Myocyte (in vitro differentiated cells): ENCODE measurements around the gene ST3GAL5. TPM values are rescaled to one million over a fixed set of nuclear protein-coding genes. Genes with fewer than 3 reads are reported as not detected.
"Not testable (repeated sequence)": the region's sequence is repeated elsewhere in the genome, so short reads cannot be mapped to it uniquely, and the experiment has no call there.

Experiments
- DNase-seq: peaks from one replicate; pipeline ENCODE4 v3.0.0-alpha.2; 2012; ENCODE audit warnings: low read depth
- total RNA-seq: library from RNA; depleted of rRNA; stranded (reverse); fragments of >200 nt; gene quantifications from 2 replicates; pipeline ENCODE4 v1.2.3, GENCODE V29; 2014

ST3GAL5 gene
- total RNA-seq, 1 donor from 2014 or later, result 46.9 TPM

- DNase-seq, result no peak
Observed at GRCh38 chr2:85840091-85840490, 48.7 kb downstream of the ST3GAL5 start.

- DNase-seq, result no peak
Observed at GRCh38 chr2:85839461-85839860, 49.3 kb downstream of the ST3GAL5 start.

- no peak for DNase-seq
Observed at GRCh38 chr2:85838641-85839040, 50.1 kb downstream of the ST3GAL5 start.

- DNase-seq, result no peak
Observed at GRCh38 chr2:85838181-85838580, 50.6 kb downstream of the ST3GAL5 start.

GRCh38 chr2:85834466-85834865 is 54.3 kb downstream of the ST3GAL5 start:
- DNase-seq, result no peak

- DNase-seq, result no peak
Observed at GRCh38 chr2:85831735-85832134, 57.1 kb downstream of the ST3GAL5 start.

- DNase-seq, result no peak
Observed at GRCh38 chr2:85830645-85831044, 58.1 kb downstream of the ST3GAL5 start.

GRCh38 chr2:85829394-85829793 is 59.4 kb downstream of the ST3GAL5 start:
- DNase-seq, result not testable (repeated sequence)

- no peak for DNase-seq
Observed at GRCh38 chr2:85828725-85829124, 60.1 kb downstream of the ST3GAL5 start.

GRCh38 chr2:85827879-85828569 is 60.8 kb downstream of the ST3GAL5 start:
- DNase-seq, result no peak

GRCh38 chr2:85826990-85827878 is 61.6 kb downstream of the ST3GAL5 start:
- DNase-seq, result peak; percentile 71

GRCh38 chr2:85823951-85824350 is 64.8 kb downstream of the ST3GAL5 start:
- DNase-seq, result peak; percentile 86

- peak; percentile 30 for DNase-seq
Observed at GRCh38 chr2:85822766-85823165, 66.0 kb downstream of the ST3GAL5 start.

- no peak for DNase-seq
Observed at GRCh38 chr2:85819811-85820510, 68.8 kb downstream of the ST3GAL5 start.

- DNase-seq, result no peak
Observed at GRCh38 chr2:85814802-85815550, 73.8 kb downstream of the ST3GAL5 start.

- peak; percentile 90 for DNase-seq
Observed at GRCh38 chr2:85813982-85814801, 74.6 kb downstream of the ST3GAL5 start.

GRCh38 chr2:85813211-85813981 is 75.4 kb downstream of the ST3GAL5 start:
- no peak for DNase-seq

- no peak for DNase-seq
Observed at GRCh38 chr2:85812094-85812735, 76.6 kb downstream of the ST3GAL5 start.
